Common myeloid progenitor, CD34-positive (primary cell): ENCODE measurements around the gene RCOR1.

ENCODE experiments used
- CTCF ChIA-PET: fragments of 350-600 bp; sonication (Branson Sonifier 250); formaldehyde crosslinking; loops from one replicate; lab custom pipeline; 2021; ENCODE audit warnings: antibody characterized with exemption; lab: Charles Lee
- POLR2A ChIA-PET: fragments of 350-600 bp; sonication (Branson Sonifier 250); formaldehyde crosslinking; loops from one replicate; lab custom pipeline; 2021; ENCODE audit warnings: antibody characterized with exemption; lab: Charles Lee
- DNase-seq, 3 donors: peaks; one replicate each; pipeline versions ENCODE4 v3.0.0 to v3.0.0-alpha.2; 2013
- H3K27ac ChIP-seq, 2 experiments: 1 replicate in 1 of 2; 2 replicates in 1 of 2; pipeline ENCODE4 v1.7.0; 2013; ENCODE audit warnings: inconsistent platforms in 2 of 2, low read length in 2 of 2, mild to moderate bottlenecking in 2 of 2, low read depth in 1 of 2, moderate library complexity in 1 of 2; ENCODE audit not compliant: severe bottlenecking in 2 of 2, insufficient read depth in 1 of 2, poor library complexity in 1 of 2
- H3K27me3 ChIP-seq, 5 experiments: replicated peaks in 2 of 5; 1 replicate in 3 of 5; 2 replicates in 2 of 5; pipeline versions ENCODE4 v1.6.1 to v1.7.0; 2013; ENCODE audit warnings: low read length in 4 of 5, mild to moderate bottlenecking in 2 of 5, moderate library complexity in 2 of 5, inconsistent platforms in 1 of 5; ENCODE audit not compliant: insufficient read depth in 5 of 5, control insufficient read depth in 4 of 5
- H3K36me3 ChIP-seq, 4 experiments: 1 replicate in 2 of 4; 2 replicates in 2 of 4; pipeline versions ENCODE4 v1.6.1 to v1.7.0; 2013; ENCODE audit warnings: low read length in 3 of 4, control low read depth in 1 of 4, mild to moderate bottlenecking in 1 of 4; ENCODE audit not compliant: control insufficient read depth in 4 of 4, insufficient read depth in 4 of 4
- H3K4me1 ChIP-seq, 4 experiments: 1 replicate in 3 of 4; 2 replicates in 1 of 4; pipeline versions ENCODE4 v1.6.1 to v1.7.1; 2013; ENCODE audit warnings: low read length in 3 of 4, mild to moderate bottlenecking in 3 of 4, control low read depth in 1 of 4, inconsistent platforms in 1 of 4, moderate library complexity in 1 of 4; ENCODE audit not compliant: control insufficient read depth in 4 of 4, insufficient read depth in 4 of 4; ENCODE audit errors: control extremely low read depth in 1 of 4
- H3K4me3 ChIP-seq, 7 experiments: 1 replicate in 4 of 7; 2 replicates in 3 of 7; pipeline versions ENCODE4 v1.5.1 to v1.7.0; 2013; ENCODE audit warnings: mild to moderate bottlenecking in 7 of 7, low read length in 6 of 7, moderate library complexity in 6 of 7, inconsistent platforms in 2 of 7, low read depth in 2 of 7, control low read depth in 1 of 7; ENCODE audit not compliant: insufficient read depth in 4 of 7, control insufficient read depth in 1 of 7; ENCODE audit errors: extremely low read depth in 1 of 7
- H3K9me3 ChIP-seq, 5 experiments: 1 replicate in 4 of 5; 2 replicates in 1 of 5; pipeline versions ENCODE4 v1.6.1 to v1.7.1; 2013; ENCODE audit warnings: low read length in 4 of 5, mild to moderate bottlenecking in 2 of 5, inconsistent platforms in 1 of 5, low read depth in 1 of 5, moderate library complexity in 1 of 5; ENCODE audit not compliant: control insufficient read depth in 4 of 5, insufficient read depth in 2 of 5; ENCODE audit errors: control extremely low read depth in 1 of 5
- WGBS: methylation state at CpG from one replicate; pipeline ENCODE4 v1.1.5; 2013; ENCODE audit not compliant: insufficient coverage; 5-methylcytosine and 5-hydroxymethylcytosine counted together

RCOR1 gene

DNA sequence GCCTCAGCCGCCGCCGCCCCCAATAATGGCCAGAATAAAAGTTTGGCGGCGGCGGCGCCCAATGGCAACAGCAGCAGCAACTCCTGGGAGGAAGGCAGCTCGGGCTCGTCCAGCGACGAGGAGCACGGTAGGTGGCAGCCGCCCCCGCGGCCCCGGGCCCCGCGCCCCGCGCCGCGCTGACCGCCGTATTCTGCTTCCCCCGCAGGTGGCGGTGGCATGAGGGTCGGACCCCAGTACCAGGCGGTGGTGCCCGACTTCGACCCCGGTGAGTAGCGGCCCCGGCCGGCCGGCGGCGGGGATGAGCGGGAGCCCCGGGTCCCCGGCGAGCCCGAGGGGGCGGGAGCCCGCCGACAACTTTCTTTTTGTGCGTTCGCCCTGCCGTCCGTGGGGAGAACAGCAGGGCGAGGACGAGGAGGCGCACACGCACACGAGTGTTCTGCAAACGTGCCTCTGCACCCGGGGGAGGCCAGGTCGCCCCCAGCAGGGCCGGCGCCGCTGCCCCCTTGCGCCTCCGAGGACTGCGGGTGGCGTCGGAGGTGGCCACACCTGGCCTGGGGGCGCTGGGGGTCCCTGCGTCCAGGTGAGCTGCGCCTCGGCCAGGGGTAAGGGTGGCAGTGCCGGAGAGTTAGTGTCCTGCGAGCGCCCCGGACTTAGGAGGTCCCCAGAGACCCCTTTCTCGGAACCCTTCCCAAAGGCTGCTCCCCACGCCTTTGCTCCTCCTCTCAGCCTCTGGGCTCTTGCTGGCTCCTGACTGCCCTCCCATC is 794 bp downstream of the RCOR1 start:
- 0% methylated on average over 60 of the region's 75 CpGs for WGBS
- peak overlapping the region; percentile 54 to 81 for H3K27ac ChIP-seq
- POLR2A ChIA-PET = interaction anchor here (1.1 to 1.3 kb wide), 2 partner anchors 19 to 36 kb away, joined by 3 to 4 read pairs; no protein-coding TSS in a partner anchor
- CTCF ChIA-PET = interaction anchor here (1.6 to 4.3 kb wide), 6 partner anchors 18 to 101 kb away, joined by 4 to 28 read pairs (median 12); no protein-coding TSS in a partner anchor
- no peaks in the 10 kb centered on the region for H3K36me3 ChIP-seq
- no peaks in the 10 kb centered on the region for H3K27me3 ChIP-seq
- DNase-seq = peak; percentile 58 to 82 (median 77)
- H3K9me3 ChIP-seq = no peaks in the 10 kb centered on the region
- peak overlapping the region; percentile 63 to 95 (median 84) for H3K4me3 ChIP-seq
- H3K4me1 ChIP-seq = peaks cover 7 to 25% (median 16%) of the 10 kb centered on the region in 4 experiments

- H3K36me3 ChIP-seq = no peaks in the 10 kb centered on the region
- CTCF ChIA-PET = interaction anchor here (0.7 to 4.3 kb wide), 13 partner anchors 10 to 100 kb away, joined by 3 to 28 read pairs (median 5); no protein-coding TSS in a partner anchor
- DNase-seq = peak in 2 of 3 donors; percentile 15 to 16
- 0% methylated on average over 1 of the region's 6 CpGs for WGBS
- H3K4me3 ChIP-seq = peak overlapping the region; percentile 63 to 95 (median 84)
- H3K4me1 ChIP-seq = peaks cover 7 to 25% (median 16%) of the 10 kb centered on the region in 4 experiments
- POLR2A ChIA-PET = interaction anchor here (0.6 to 0.9 kb wide), 3 partner anchors 35 to 201 kb away, joined by 3 read pairs; no protein-coding TSS in a partner anchor
- peak overlapping the region in 1 of 2 experiments; percentile 81 for H3K27ac ChIP-seq
- H3K27me3 ChIP-seq = no peaks in the 10 kb centered on the region
- H3K9me3 ChIP-seq = no peaks in the 10 kb centered on the region
Measured at GRCh38 chr14:102593825-102594137, 1.3 kb downstream of the RCOR1 start.

- H3K27ac ChIP-seq = peak overlapping the region in 1 of 2 experiments; percentile 81
Measured at GRCh38 chr14:102594514-102595175, 2.2 kb downstream of the RCOR1 start.

DNA sequence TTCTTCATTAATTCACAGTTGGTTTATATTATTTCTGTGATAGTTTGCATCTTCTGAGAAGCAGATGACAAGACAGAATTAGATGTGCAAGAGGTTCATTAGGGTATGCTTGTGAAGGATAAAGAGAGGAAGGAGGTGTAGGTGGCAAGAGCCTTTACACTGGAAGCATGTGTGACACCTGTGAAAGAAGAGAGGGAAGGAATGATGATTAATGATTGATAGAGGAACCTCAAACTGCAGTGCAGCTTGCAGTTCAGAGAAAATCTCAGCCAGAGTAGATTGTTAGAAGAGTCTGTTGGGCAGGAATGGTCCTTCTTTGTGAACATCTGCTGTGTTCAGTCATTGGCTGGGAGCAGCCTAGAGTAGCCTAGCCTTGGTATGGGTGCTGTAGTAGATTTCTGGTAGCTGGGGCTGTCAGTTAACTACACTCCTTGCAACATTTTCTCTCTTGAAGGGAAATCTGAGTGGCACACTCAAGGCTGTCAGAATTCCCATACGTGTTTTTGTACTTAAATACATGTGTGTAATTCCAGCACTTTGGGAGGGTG is 9.0 kb downstream of the RCOR1 start:
- H3K36me3 ChIP-seq = peaks cover 0 to 13% (median 5%) of the 10 kb centered on the region in 4 experiments
- CTCF ChIA-PET = interaction anchor here (0.7 to 1.4 kb wide), 4 partner anchors 9 to 77 kb away, joined by 3 read pairs; no protein-coding TSS in a partner anchor
- no peaks in the 10 kb centered on the region for H3K9me3 ChIP-seq
- no peak for DNase-seq
- H3K4me3 ChIP-seq = no peak overlapping the region
- peaks cover 0 to 14% (median 5%) of the 10 kb centered on the region in 4 experiments for H3K4me1 ChIP-seq
- H3K27me3 ChIP-seq = no peaks in the 10 kb centered on the region
- POLR2A ChIA-PET = no interaction called here
- no CpG with 5 or more reads among the region's 1 CpG for WGBS
- no peak overlapping the region for H3K27ac ChIP-seq

More at GRCh38 chr14:102594514-102595175, 2.2 kb downstream of the RCOR1 start:
- Histone ChIP-seq H3K4me3 (peak overlapping the region in 6 of 7 experiments; percentile 48 to 95 (median 84)), H3K9me3 (no peaks in the 10 kb centered on the region), H3K4me1 (peaks cover 7 to 33% (median 20%) of the 10 kb centered on the region in 4 experiments), H3K36me3 (peaks cover 0 to 3% (median 0%) of the 10 kb centered on the region in 4 experiments), H3K27me3 (no peaks in the 10 kb centered on the region)
- POLR2A ChIA-PET = interaction anchor here (0.6 to 1.0 kb wide), 4 partner anchors 22 to 201 kb away, joined by 3 read pairs; no protein-coding TSS in a partner anchor
- 0% methylated on average over 2 of the region's 7 CpGs for WGBS
- CTCF ChIA-PET = interaction anchor here (0.7 to 4.3 kb wide), 23 partner anchors 9 to 99 kb away, joined by 3 to 28 read pairs (median 4); no protein-coding TSS in a partner anchor
- peak; percentile 85 to 86 (median 85) for DNase-seq

DNA sequence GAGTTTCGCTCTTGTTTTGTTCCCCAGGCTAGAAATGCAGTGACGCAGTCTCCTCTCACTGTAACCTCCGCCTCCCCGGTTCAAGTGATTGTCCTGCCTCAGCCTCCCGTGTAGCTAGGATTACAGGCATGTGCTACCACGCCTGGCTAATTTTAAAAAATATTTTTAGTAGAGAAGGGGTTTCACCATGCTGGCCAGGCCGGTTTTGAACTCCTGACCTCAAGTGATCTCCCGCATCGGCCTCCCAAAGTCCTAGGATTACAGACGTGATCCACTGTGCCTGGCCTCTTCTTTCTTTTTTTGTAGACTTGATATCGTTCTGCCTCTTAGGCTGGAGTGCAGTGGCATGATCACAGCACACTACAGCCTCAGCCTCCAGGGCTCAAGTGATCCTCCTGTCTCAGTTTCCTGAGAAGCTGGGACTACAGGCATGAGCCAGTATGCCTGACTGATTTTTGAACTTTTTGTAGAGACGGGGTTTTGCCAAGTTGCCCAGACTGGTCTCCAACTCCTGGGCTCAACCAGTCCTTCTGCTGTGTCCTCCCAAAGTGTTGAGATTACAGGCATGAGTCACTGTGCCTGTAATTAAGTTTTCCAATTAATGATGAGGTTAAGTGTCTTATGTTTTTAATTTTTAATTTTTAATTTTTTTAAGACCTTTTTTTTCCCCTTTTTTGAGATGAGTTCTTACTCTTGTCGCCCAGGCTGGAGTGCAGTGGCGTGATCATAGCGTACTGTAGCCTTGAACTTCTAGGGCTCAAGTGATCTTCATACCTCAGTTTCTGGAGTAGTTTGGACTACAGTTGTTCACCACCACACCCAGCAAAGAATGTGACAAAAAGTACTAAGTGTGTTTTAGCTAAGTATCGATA is 10.2 kb downstream of the RCOR1 start:
- ChIA-PET POLR2A (interaction anchor here (0.6 kb wide), 1 partner anchor 16 kb away, joined by 3 read pairs; no protein-coding TSS in a partner anchor), CTCF (interaction anchor here (0.7 to 2.7 kb wide), 6 partner anchors 8 to 126 kb away, joined by 3 to 14 read pairs (median 3); no protein-coding TSS in a partner anchor)
- no peak for DNase-seq
- no peaks in the 10 kb centered on the region for H3K27me3 ChIP-seq
- H3K4me3 ChIP-seq = no peak overlapping the region
- no peaks in the 10 kb centered on the region for H3K9me3 ChIP-seq
- H3K27ac ChIP-seq = no peak overlapping the region
- WGBS = 98% methylated on average over 8 of the region's 16 CpGs
- H3K4me1 ChIP-seq = peaks cover 0 to 14% (median 5%) of the 10 kb centered on the region in 4 experiments
- peaks cover 0 to 13% (median 5%) of the 10 kb centered on the region in 4 experiments for H3K36me3 ChIP-seq
